Duodenal mucosa (tissue), 2 donors: ENCODE measurements around the gene IDUA.
A peak's percentile ranks its signal among the peaks of the same experiment; 100 is the strongest.

Experiments used
- H3K27ac ChIP-seq: one replicate; pipeline ENCODE4 v1.7.0; 2013; ENCODE audit warnings: low read depth, low read length
- H3K27me3 ChIP-seq, 2 donors: one replicate each; pipeline ENCODE4 v1.7.0; 2013; ENCODE audit warnings: low read length in 2 of 2, control low read depth in 1 of 2; ENCODE audit not compliant: insufficient read depth in 2 of 2, control insufficient read depth in 1 of 2
- H3K36me3 ChIP-seq, 2 donors: one replicate each; pipeline ENCODE4 v1.7.0; 2013; ENCODE audit warnings: low read length in 2 of 2, control low read depth in 1 of 2; ENCODE audit not compliant: insufficient read depth in 2 of 2, control insufficient read depth in 1 of 2
- H3K4me1 ChIP-seq, 2 donors: one replicate each; pipeline ENCODE4 v1.7.0; 2013; ENCODE audit warnings: low read length in 2 of 2, control low read depth in 1 of 2; ENCODE audit not compliant: insufficient read depth in 2 of 2, control insufficient read depth in 1 of 2
- H3K4me3 ChIP-seq, 2 donors: one replicate each; pipeline ENCODE4 v1.7.0; 2013; ENCODE audit warnings: low read length in 2 of 2, low read depth in 1 of 2
- H3K9ac ChIP-seq, 2 donors: one replicate each; pipeline ENCODE4 v1.7.0; 2013; ENCODE audit warnings: low read length in 2 of 2, low read depth in 1 of 2
- H3K9me3 ChIP-seq, 2 donors: one replicate each; pipeline ENCODE4 v1.7.0; 2013; ENCODE audit warnings: low read length in 2 of 2, control low read depth in 1 of 2; ENCODE audit not compliant: control insufficient read depth in 1 of 2

IDUA gene

DNA sequence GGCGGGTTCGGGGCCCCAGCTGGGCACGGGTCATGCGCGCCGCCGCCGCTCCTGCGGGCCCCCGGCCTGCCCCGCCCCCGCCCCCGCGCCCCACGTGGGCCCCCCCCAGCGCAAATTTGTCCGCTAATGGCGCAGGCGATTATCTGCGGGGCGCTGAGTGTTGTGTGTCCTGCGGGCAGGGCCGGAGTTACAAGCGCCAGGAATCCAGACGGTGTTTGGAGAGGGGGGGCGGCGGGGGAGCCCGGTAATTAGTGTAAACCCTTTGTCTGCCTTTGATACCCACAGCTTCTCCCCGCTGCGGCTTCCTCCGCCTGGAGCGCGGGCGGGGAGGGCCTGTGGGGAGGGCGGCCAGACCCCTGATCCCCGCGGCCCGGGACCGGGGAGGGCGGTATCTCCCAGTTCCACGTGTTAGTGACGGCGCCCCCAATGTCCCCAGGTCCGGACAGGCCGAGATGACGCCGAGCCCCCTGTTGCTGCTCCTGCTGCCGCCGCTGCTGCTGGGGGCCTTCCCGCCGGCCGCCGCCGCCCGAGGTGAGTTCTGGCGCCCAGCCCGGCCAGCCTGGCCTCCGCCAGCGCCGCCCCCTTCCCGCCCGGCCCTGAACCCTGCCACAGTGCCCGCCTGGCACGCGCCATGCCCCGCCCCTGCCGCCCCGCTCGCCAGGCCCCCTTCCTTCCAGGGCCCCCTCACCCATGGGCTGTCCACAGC is 25.3 kb downstream of the IDUA start:
- Histone ChIP-seq H3K36me3 (no peaks in the 10 kb centered on the region), H3K4me3 (peak overlapping the region; percentile 43 to 52), H3K9ac (no peak overlapping the region), H3K9me3 (no peaks in the 10 kb centered on the region), H3K27ac (no peak overlapping the region), H3K27me3 (peaks cover 13 to 18% of the 10 kb centered on the region in 2 donors), H3K4me1 (peaks cover 14 to 20% of the 10 kb centered on the region in 2 donors)

DNA sequence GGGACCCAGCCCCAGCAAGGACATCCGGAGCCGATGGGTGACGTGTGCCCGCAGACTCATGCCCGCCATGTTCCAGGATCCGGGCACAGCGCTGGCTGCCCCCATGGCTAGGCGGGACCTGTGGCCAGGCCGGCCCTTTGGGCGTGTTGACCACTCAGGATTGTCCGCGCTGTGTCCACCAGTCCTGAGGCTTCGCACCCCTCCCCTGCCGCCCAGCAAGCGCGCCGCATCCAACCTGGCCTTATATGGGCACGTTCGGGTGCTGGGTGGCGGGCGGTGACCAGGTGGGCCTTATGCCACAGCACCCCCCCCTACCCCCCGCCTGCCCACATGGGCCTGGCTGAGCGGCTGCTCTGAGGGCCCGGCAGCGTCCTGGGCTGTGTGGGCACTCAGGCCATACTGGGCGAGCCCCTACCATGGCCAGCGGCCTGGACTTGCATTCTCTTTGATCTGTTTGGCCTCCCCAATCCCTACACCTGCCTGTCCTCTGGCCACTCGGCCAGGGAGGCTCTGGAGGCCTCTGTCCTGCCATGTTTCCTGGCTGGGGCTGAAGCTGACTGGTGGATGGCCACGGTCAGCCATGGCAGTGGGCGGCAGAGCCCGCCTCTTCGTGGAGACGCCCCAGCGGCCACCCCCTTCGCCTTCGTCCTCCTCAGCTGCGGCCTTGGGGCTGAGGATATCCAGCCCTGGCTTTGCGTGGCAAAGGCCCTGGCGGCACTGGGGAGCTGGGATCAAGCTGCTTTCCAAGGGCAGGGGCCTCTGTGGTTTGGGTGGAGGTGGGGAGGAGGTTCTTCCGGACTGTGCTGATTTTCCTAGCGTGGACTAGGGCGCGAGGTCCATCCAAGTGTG is 26.6 kb downstream of the IDUA start:
- Histone ChIP-seq H3K4me1 (peaks cover 14 to 20% of the 10 kb centered on the region in 2 donors), H3K9ac (no peak overlapping the region)

DNA sequence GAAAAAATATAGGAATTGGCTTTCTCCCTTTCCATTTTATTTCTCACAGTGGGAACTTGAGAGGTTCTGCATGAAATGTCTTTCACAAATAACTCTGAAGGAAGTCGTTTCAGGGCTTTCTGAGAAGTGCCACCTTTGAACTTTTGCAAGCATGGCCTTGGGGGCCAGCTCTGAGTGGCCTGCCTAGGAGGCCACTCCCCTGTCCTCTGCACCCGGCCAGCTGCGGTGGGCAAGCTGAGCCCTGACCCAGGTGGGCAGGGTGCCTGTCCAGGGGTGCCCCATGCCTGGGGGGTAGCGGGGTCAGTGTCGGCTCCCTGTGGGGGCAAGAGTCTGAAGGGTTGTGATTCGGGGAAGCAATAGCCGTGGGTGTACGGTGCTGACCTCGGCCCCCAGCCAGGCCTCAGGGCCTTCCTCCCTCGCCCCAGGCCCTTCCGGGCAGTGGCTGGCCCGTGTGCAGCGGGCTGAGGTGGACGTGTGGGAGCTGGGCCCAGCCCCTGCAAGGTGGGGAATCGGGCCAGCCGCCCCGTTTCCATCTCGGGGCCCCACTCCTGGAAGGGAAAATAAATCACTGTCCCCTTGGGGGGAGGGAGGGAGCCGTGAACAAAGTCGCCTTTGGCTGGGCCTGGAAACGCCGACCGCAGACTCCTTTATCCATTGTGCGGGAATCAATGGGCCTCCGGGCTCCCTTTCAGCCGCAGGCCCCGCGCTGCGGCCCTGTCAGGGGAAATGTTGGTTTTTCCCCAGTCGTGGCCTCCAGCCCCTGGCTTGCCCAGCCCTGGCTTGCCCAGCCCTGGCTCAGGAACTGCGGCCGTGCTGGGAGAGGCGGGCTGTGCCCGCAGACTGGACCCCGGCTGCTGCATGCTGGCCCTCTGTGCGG is 27.7 kb downstream of the IDUA start:
- H3K4me3 ChIP-seq = no peak overlapping the region
- no peaks in the 10 kb centered on the region for H3K27me3 ChIP-seq
- no peak overlapping the region for H3K27ac ChIP-seq
- peaks cover 8 to 13% of the 10 kb centered on the region in 2 donors for H3K4me1 ChIP-seq
- H3K36me3 ChIP-seq = no peaks in the 10 kb centered on the region
- no peaks in the 10 kb centered on the region for H3K9me3 ChIP-seq
- no peak overlapping the region for H3K9ac ChIP-seq

More for the DNA sequence above, 26.6 kb downstream of the IDUA start:
- peaks cover 4 to 7% of the 10 kb centered on the region in 2 donors for H3K27me3 ChIP-seq
- H3K9me3 ChIP-seq = no peaks in the 10 kb centered on the region
- no peak overlapping the region for H3K4me3 ChIP-seq
- H3K36me3 ChIP-seq = no peaks in the 10 kb centered on the region
- H3K27ac ChIP-seq = no peak overlapping the region

DNA sequence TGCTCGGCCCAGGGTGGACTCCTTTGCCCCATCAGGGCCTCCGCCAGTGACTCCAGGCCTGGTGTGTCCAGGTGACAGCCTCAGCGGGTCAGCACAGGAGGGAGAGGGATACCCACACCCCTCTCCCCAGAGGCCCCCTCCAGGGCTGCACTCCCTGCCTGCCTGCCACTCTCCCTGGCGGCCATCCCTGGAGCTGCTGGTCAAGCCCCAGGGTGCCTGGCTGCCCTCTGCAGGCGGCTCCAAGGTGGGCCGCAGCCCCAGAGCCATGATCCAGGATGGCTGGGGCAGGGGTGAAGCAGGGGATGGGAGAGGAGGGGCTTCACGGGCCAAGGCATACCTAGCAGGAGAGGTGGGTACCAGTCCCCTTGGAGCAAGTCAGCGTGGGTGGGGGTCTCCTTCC is 28.3 kb downstream of the IDUA start:
- H3K27ac ChIP-seq = no peak overlapping the region

DNA sequence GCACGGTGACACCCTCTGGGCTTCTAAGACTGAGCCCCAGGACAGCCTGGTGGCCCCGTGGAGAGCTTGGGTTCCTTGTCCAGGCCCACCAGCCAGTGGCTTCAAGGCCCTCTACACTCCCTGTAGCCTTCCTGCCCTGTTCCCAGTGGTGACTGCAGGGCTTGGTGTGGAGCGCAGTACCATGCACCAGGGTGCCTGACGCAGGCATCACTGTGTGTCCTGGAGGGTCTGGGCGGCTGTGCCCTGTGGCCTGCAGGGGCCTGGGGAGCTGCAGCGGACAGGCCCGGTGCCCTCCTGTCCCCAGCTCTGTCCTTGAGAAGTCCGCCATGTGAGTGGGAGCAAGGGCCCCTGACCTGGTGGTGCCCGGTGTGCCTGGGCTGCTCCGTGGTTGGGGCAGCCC is 28.9 kb downstream of the IDUA start:
- Histone ChIP-seq H3K36me3 (no peaks in the 10 kb centered on the region), H3K9ac (no peak overlapping the region), H3K9me3 (no peaks in the 10 kb centered on the region), H3K27ac (no peak overlapping the region), H3K4me3 (no peak overlapping the region), H3K27me3 (no peaks in the 10 kb centered on the region), H3K4me1 (peaks cover 1 to 3% of the 10 kb centered on the region in 2 donors)

More for the DNA sequence above, 28.3 kb downstream of the IDUA start:
- H3K27me3 ChIP-seq = no peaks in the 10 kb centered on the region
- H3K36me3 ChIP-seq = no peaks in the 10 kb centered on the region
- H3K4me3 ChIP-seq = no peak overlapping the region
- no peak overlapping the region for H3K9ac ChIP-seq
- H3K9me3 ChIP-seq = no peaks in the 10 kb centered on the region
- peaks cover 7 to 9% of the 10 kb centered on the region in 2 donors for H3K4me1 ChIP-seq

DNA sequence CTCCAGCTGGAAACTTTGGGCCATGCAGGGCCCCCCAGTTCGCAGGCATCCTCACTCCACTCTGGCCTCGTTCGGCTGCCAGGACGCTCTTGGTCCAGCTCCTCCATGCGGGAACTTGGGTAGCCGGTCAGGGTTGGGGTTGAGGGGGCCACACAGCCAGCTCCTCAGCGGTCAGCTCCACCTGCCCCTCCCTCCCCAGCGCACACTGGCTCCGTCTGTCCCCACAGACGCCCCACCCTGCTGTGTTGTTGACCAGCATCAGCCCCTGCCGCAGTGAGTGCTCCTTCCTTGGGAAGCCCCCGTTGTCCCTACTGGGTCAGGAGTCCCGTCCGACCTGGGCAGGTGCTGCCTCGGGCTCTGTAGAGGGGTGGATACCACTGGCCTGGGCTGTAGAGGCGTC is 30.4 kb downstream of the IDUA start:
- Histone ChIP-seq H3K27ac (no peak overlapping the region), H3K9me3 (no peaks in the 10 kb centered on the region), H3K9ac (no peak overlapping the region), H3K36me3 (no peaks in the 10 kb centered on the region), H3K27me3 (no peaks in the 10 kb centered on the region), H3K4me3 (no peak overlapping the region), H3K4me1 (peaks cover 0 to 2% of the 10 kb centered on the region in 2 donors)

DNA sequence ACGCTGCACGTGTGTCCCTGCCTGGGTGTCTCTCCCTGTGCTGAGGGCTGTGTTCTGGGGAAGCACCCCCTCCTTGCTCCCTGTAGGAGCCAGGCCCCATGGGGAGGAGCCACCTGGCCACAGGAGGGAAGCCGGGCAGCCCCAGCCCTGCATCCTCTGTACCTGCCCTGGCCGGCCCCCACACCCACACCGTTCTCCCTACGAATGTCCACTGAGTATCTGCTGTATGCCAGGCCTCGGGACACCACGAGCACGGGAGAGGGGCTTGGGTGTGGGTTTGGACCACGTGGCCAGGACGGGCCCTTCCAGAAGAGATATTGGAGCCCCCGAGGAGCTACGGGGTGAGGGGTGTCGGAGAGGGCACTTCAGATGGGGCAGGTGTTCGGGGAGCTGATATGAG is 30.9 kb downstream of the IDUA start:
- Histone ChIP-seq H3K27ac (no peak overlapping the region), H3K9me3 (no peaks in the 10 kb centered on the region), H3K4me3 (no peak overlapping the region), H3K36me3 (no peaks in the 10 kb centered on the region), H3K4me1 (peaks cover 0 to 6% of the 10 kb centered on the region in 2 donors), H3K27me3 (no peaks in the 10 kb centered on the region), H3K9ac (no peak overlapping the region)

DNA sequence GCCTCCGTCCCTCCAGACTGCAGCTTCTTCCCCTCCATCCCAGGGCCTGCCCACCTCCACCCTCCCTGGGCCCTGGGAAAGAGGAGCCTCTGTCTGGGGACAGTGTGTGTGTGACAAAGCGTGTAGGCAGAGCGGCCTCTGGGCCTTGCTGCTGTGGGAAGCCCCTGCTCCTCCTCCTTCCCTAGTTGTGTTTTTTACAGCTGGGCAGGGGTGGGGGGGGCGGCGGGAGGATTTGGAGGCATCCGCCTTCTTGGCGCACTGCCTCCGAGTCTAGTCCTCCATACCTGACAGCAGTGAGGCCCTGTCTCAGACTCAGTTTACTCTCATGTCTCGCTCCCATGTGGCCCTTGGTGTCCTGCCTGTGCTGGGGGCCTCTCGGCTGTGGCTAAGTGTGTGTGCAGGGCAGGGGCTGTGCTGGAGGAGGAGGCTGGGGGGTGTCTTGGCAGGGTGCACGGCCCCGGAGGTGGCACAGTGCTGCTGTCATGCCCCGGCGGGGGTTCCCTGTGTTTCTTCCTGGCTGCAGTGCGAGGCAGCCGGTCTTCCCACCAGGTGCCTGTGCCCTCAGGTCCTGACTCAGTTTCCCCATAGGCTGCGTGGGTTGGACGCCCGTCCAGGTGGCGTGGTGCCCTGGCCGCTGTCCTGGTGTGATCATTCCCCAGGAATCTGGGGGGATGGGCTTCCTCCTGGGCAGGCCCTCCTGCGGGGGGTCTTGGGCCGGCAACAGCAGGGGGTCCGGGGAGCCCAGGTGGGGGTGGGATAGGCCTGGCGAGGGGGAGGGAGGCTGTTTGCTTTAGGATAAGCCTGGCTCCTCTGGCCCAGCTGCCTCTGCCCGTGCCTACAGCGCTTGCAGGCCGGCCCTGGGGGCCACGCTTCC is 31.5 kb downstream of the IDUA start:
- H3K4me1 ChIP-seq = peaks cover 0 to 6% of the 10 kb centered on the region in 2 donors
- H3K9me3 ChIP-seq = no peaks in the 10 kb centered on the region
- no peaks in the 10 kb centered on the region for H3K36me3 ChIP-seq
- no peak overlapping the region for H3K4me3 ChIP-seq
- no peak overlapping the region for H3K9ac ChIP-seq
- no peak overlapping the region for H3K27ac ChIP-seq
- H3K27me3 ChIP-seq = no peaks in the 10 kb centered on the region

DNA sequence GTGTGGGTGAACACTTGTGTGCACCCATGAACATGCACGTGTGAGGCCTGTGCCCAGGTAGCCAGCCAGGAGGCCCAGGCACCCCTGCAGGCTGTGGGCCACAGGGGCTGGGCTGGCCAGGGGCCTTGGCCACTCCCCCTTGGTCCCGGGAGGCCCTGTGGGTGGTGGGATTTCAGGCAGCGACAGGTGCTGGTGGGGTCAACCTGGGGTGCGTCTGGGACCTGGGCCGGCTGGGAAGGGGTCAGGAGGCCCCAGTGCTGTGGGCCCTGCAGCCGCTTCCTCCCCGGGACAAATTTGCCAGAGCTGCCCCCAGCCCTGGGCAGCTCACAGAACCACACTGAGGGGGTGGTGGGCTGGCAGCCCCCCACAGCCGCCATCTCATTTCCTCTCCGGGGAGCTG is 32.5 kb downstream of the IDUA start:
- H3K4me1 ChIP-seq = peaks cover 0 to 6% of the 10 kb centered on the region in 2 donors

More for the DNA sequence above, 32.5 kb downstream of the IDUA start:
- no peaks in the 10 kb centered on the region for H3K27me3 ChIP-seq
- H3K27ac ChIP-seq = no peak overlapping the region
- no peak overlapping the region for H3K9ac ChIP-seq
- H3K4me3 ChIP-seq = no peak overlapping the region
- no peaks in the 10 kb centered on the region for H3K36me3 ChIP-seq
- H3K9me3 ChIP-seq = no peaks in the 10 kb centered on the region
